Duodenal mucosa (tissue), 2 donors: ENCODE results near the gene TRMT44.
A peak's percentile ranks its signal among the peaks of the same experiment; 100 is the strongest.

ENCODE experiments used
- H3K27ac ChIP-seq: one replicate; pipeline ENCODE4 v1.7.0; 2013; ENCODE audit warnings: low read depth, low read length
- H3K27me3 ChIP-seq, 2 donors: one replicate each; pipeline ENCODE4 v1.7.0; 2013; ENCODE audit warnings: low read length in 2 of 2, control low read depth in 1 of 2; ENCODE audit not compliant: insufficient read depth in 2 of 2, control insufficient read depth in 1 of 2
- H3K36me3 ChIP-seq, 2 donors: one replicate each; pipeline ENCODE4 v1.7.0; 2013; ENCODE audit warnings: low read length in 2 of 2, control low read depth in 1 of 2; ENCODE audit not compliant: insufficient read depth in 2 of 2, control insufficient read depth in 1 of 2
- H3K4me1 ChIP-seq, 2 donors: one replicate each; pipeline ENCODE4 v1.7.0; 2013; ENCODE audit warnings: low read length in 2 of 2, control low read depth in 1 of 2; ENCODE audit not compliant: insufficient read depth in 2 of 2, control insufficient read depth in 1 of 2
- H3K4me3 ChIP-seq, 2 donors: one replicate each; pipeline ENCODE4 v1.7.0; 2013; ENCODE audit warnings: low read length in 2 of 2, low read depth in 1 of 2
- H3K9ac ChIP-seq, 2 donors: one replicate each; pipeline ENCODE4 v1.7.0; 2013; ENCODE audit warnings: low read length in 2 of 2, low read depth in 1 of 2
- H3K9me3 ChIP-seq, 2 donors: one replicate each; pipeline ENCODE4 v1.7.0; 2013; ENCODE audit warnings: low read length in 2 of 2, control low read depth in 1 of 2; ENCODE audit not compliant: control insufficient read depth in 1 of 2

The TRMT44 gene

DNA sequence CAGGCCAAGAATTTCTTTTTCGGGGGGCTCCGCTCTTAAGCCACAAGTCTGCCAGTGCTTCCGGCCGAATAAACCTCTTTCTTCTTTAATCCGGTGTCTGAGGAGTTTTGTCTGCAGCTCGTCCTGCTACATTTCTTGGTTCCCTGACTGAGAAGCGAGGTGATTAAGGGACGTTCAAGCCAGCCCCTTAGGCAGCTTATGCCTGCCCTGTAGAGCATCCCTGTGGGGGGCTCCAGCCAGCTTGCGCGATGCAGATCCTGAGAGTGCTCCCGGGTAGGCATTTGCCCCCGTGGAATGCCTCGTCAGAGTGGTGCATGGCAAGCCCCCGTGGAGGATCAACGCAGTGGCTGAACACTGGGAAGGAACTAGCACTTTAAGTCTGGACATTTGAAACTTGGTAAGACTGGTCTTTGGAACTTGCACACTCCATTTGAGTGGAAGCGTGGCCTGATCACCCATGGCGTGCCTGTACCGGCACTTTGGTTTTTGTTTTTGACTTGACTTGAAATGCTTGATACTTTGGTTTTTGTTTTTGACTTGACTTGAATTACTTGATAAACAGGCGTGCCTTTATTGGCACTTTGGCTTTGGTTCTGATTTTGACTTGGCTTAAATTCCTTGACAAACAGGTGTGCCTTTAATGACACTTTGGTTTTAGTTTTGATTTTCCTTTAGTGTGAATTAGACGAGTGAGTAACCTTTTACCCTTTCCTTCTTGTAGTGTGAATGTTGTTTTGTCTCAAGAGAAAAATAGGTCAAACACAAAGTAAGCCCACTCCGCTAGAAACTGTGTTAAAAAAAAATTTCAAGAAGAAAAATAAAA, 6.1 kb upstream of the TRMT44 start:
- Histone ChIP-seq H3K27ac (no peak overlapping the region), H3K9me3 (no peaks in the 10 kb centered on the region)

DNA sequence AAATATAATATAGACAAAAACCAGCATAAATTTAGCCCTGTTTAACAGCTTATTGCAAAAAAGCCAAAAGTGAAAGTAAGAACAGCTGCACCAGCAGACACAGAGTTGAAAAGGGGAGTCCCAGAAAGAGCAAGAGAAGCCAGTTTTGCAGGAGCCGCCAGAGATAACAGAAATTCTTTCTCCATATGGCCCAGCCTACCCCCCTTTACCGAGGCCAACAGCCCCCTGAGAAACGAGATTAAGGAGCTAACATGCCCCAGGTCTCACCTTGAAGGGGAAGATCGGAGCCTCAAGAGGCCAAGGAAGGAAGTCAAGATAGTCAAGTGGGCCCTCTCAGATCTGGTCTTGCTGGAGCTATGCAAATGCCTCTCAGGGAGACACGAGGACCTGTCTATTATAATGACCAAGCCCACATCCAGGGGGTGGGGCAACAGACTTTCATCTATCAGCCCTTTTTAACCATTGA, 4.9 kb upstream of the TRMT44 start:
- no peaks in the 10 kb centered on the region for H3K27me3 ChIP-seq
- H3K9ac ChIP-seq, result peak overlapping the region; percentile 28 to 51
- H3K4me3 ChIP-seq, result peak overlapping the region; percentile 61 to 65
- H3K9me3 ChIP-seq, result no peaks in the 10 kb centered on the region
- no peak overlapping the region for H3K27ac ChIP-seq
- H3K36me3 ChIP-seq, result no peaks in the 10 kb centered on the region
- peaks cover 4 to 19% of the 10 kb centered on the region in 2 donors for H3K4me1 ChIP-seq

More for the DNA sequence above, 6.1 kb upstream of the TRMT44 start:
- Histone ChIP-seq H3K9ac (no peak overlapping the region), H3K36me3 (no peaks in the 10 kb centered on the region), H3K4me3 (peak overlapping the region; percentile 24 to 30), H3K4me1 (peaks cover 4 to 17% of the 10 kb centered on the region in 2 donors), H3K27me3 (no peaks in the 10 kb centered on the region)

GRCh38 chr4:8437281-8437680, 3.3 kb upstream of the TRMT44 start:
- Histone ChIP-seq H3K27ac (no peak overlapping the region), H3K9me3 (no peaks in the 10 kb centered on the region), H3K9ac (no peak overlapping the region), H3K4me3 (no peak overlapping the region), H3K36me3 (no peaks in the 10 kb centered on the region), H3K27me3 (no peaks in the 10 kb centered on the region), H3K4me1 (peaks cover 16 to 32% of the 10 kb centered on the region in 2 donors)

DNA sequence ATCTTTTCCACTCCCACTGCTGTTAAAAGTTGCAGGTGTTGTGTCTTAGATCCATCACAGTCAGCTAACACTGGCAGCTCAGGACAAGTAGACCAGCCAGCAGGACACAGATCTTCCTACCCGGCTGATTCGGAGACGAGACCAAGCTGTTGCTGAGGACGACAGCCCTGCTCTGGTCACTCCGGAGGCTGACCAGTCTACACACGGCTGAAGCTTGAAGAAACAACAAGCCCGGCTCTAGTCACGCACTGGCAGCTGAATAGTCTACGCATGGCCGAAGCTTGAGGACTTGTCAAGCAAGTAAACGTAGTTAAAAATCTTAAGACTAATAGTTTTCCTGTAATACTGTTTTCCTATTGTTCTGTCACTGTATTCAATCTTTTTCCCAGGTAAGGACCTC, 1.8 kb upstream of the TRMT44 start:
- H3K9me3 ChIP-seq, result no peaks in the 10 kb centered on the region
- no peak overlapping the region for H3K9ac ChIP-seq
- no peak overlapping the region for H3K4me3 ChIP-seq
- no peak overlapping the region for H3K27ac ChIP-seq
- H3K27me3 ChIP-seq, result no peaks in the 10 kb centered on the region
- H3K36me3 ChIP-seq, result no peaks in the 10 kb centered on the region
- peaks cover 26 to 44% of the 10 kb centered on the region in 2 donors for H3K4me1 ChIP-seq

- H3K27me3 ChIP-seq, result no peaks in the 10 kb centered on the region
- no peak overlapping the region for H3K9ac ChIP-seq
- H3K9me3 ChIP-seq, result no peaks in the 10 kb centered on the region
- no peaks in the 10 kb centered on the region for H3K36me3 ChIP-seq
- peak overlapping the region in 1 of 2 donors; percentile 78 for H3K4me3 ChIP-seq
- H3K27ac ChIP-seq, result no peak overlapping the region
- peaks cover 25 to 42% of the 10 kb centered on the region in 2 donors for H3K4me1 ChIP-seq
Measured at GRCh38 chr4:8439168-8439567, 1.4 kb upstream of the TRMT44 start.

DNA sequence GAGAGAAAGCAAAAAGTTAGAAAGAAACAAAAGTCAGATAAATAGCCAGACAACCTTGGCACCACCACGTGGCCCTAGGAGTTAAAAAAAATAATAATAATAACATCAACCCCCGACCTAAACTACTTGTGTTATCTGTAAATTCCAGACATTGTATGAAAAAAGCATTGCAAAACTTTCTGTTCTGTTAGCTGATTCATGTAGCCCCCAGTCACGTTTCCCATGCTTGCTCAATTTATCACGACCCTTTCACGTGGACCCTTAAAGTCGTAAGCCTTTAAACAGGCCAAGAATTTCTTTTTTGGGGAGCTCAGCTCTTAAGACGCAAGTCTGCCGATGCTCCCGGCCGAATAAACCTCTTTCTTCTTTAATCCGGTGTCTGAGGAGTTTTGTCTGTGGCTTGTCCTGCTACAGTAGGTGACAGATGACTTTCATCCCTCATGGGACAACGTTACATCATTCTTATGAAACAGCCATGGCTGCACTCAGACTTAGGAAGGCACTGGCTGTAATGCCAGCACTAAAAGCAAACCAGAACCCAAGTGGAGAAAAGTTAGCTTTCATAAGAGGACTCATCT, 574 bp upstream of the TRMT44 start:
- H3K36me3 ChIP-seq, result peaks cover 0 to under 1% of the 10 kb centered on the region in 2 donors
- no peaks in the 10 kb centered on the region for H3K27me3 ChIP-seq
- peak overlapping the region; percentile 78 to 91 for H3K4me3 ChIP-seq
- H3K27ac ChIP-seq, result peak overlapping the region; percentile 90
- peak overlapping the region; percentile 73 to 87 for H3K9ac ChIP-seq
- peaks cover 22 to 37% of the 10 kb centered on the region in 2 donors for H3K4me1 ChIP-seq
- H3K9me3 ChIP-seq, result no peaks in the 10 kb centered on the region

DNA sequence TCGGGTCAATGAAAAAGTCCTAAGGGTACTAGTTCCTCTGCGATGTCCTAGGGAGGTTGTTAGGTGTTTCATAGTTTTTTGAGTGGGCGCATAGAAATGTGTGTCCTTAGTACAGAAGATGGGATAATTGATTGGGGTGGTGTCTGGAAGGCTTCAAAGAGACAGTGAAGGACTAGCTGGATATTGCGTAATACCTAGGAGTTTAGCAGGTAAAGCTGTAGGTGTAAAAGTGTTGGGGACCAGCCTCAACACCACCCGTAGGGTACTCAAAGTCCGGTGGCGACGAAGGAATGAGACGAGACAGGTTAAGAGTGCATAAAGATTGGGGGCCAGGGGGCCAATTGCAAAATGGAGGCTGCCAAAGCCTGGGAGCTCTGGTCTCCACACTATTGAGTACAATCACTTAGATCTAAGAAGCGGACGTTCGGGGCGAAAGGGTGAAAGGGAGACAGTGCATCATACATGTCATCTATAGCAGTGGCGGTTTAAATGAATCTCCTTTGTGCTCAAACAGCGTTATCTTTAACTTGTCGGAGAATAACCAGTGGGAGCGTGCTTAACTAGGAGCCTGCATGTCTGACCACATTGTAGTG, 1.0 kb downstream of the TRMT44 start:
- Histone ChIP-seq H3K9me3 (no peaks in the 10 kb centered on the region), H3K4me1 (peaks cover 22 to 30% of the 10 kb centered on the region in 2 donors), H3K36me3 (peaks cover 0 to 12% of the 10 kb centered on the region in 2 donors), H3K4me3 (peak overlapping the region; percentile 78 to 91), H3K9ac (peak overlapping the region; percentile 73 to 87), H3K27ac (no peak overlapping the region), H3K27me3 (no peaks in the 10 kb centered on the region)

DNA sequence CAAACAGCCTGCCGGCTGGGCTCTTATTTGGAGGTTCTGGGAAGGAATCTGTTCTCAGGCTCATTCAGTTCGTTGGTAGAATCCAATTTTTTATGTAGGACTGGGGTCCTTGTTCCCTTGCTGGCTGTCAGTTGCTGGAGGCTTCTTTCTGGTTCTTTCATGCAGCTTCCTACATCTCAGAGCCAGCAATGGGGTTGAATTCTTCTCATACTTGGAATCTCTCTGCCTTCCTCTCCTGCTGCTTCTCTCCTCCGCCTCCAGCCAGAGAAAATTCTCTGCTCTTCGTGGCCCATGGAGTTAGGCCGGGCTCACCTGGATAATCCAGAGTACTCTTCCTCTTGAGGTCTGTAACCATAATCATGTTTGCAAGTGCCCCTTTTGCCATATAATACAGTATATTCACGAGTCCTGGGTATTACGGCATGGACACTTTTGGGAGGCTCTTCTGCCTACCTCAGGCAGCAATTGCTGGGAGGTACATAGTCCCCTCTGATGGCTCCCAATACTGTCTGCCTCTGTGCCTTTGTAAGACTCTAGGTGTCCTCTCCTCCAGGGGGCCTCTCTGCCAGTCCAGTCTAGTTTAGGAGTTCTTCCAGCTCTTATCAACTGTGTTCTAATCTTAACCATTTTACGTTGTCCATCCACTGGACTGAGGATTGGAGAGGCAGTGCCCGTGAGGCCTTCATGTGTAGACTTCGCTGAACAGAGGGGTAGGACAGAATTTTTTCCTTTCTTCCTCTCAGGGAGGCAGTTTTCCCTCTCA, 2.2 kb downstream of the TRMT44 start:
- Histone ChIP-seq H3K9ac (peak overlapping the region in 1 of 2 donors; percentile 87), H3K36me3 (peaks cover 0 to 21% of the 10 kb centered on the region in 2 donors), H3K4me1 (peaks cover 22 to 30% of the 10 kb centered on the region in 2 donors), H3K4me3 (peak overlapping the region in 1 of 2 donors; percentile 91), H3K27me3 (no peaks in the 10 kb centered on the region), H3K9me3 (no peaks in the 10 kb centered on the region), H3K27ac (no peak overlapping the region)

- Histone ChIP-seq H3K27ac (no peak overlapping the region), H3K4me3 (no peak overlapping the region), H3K9me3 (no peaks in the 10 kb centered on the region), H3K9ac (no peak overlapping the region), H3K36me3 (peaks cover 0 to 31% of the 10 kb centered on the region in 2 donors), H3K4me1 (peaks cover 22 to 30% of the 10 kb centered on the region in 2 donors), H3K27me3 (no peaks in the 10 kb centered on the region)
Measured at GRCh38 chr4:8443801-8444200, 3.2 kb downstream of the TRMT44 start.
